ENCODE data around the gene DPCD.
A peak's percentile ranks its signal among the peaks of the same experiment; 100 is the strongest.

The DPCD gene

GRCh38 chr10:101587725-101588653 lies at the start of gene DPCD, which contains the start of gene POLL:
DPCD (plus strand) TSS chr10:101588321; CDS start chr10:101588337, 16 bp downstream.
POLL (minus strand) TSS chr10:101588257; CDS start chr10:101587360, 897 bp downstream.
- peak; percentile 95 for DNase-seq (ENCODE audit: low read depth)

GRCh38 chr10:101538446-101538845 lies 49.7 kb upstream of the DPCD start:
- DNase-seq (ENCODE audit: low read depth): no peak

GRCh38 chr10:101545898-101546297 lies 42.2 kb upstream of the DPCD start:
- no peak for DNase-seq (ENCODE audit: low read depth)

DNA sequence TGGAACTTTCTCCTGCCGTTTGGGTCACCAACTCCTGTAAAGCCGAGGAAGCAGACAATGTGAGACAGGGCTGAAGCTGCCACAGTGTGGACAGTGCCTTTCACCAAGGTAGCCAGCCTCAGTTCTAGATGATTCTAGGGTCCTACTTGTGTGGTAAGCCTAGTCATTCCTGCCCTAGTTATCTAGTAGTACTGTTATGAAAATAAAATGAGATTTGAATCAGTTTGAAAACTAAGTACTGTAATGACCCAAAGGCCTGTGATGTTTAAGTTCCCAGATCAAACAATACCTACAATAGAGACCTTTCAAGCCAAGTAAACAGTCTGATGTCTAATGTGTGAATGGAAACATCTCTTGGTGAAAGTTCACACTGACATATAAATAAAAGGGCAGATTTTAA lies 37.2 kb upstream of the DPCD start:
- DNase-seq (ENCODE audit: low read depth): no peak

- DNase-seq (ENCODE audit: low read depth): no peak
These were observed 35.7 kb upstream of the DPCD start for GRCh38 chr10:101552442-101552841.

DNA sequence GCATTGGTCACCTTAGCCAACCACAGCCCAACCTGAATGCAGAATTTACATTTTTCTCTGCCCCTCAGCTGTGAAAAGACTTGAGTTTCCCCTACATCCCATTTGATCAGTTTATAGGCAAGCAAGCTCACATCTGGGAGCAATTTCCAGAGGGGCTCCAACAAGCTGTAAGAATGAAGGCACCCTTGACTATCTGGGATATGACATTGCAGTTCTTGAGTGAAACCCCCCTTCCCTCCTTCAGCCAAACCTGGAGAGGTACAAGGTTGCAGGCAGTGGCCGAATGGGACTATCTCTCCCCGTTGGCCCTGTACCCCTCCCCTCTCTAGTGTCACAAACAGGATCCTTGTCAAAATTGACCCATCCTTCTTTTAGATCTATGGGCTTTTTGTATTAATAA lies 30.6 kb upstream of the DPCD start:
- DNase-seq (ENCODE audit: low read depth): no peak

DNA sequence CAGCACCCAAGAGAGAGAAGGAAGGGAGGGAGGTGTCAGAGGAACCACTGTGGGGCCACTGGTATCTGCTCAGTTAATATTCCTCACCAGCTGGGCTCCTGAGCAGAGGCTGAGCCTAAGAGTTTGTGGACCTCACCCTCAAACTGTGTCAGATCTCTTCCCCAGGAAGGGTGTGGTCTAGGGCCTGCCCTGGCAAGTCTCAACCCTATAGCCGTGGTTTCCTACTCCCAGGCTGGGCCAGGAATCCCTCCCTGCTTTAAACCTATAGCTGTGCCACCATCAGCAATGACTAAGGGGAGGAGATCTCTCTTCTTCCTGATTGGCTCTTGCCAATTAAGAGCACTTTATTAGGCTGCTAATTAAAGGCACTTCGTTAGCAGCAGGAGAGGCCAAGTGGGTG lies 29.9 kb upstream of the DPCD start:
- DNase-seq (ENCODE audit: low read depth): no peak

DNA sequence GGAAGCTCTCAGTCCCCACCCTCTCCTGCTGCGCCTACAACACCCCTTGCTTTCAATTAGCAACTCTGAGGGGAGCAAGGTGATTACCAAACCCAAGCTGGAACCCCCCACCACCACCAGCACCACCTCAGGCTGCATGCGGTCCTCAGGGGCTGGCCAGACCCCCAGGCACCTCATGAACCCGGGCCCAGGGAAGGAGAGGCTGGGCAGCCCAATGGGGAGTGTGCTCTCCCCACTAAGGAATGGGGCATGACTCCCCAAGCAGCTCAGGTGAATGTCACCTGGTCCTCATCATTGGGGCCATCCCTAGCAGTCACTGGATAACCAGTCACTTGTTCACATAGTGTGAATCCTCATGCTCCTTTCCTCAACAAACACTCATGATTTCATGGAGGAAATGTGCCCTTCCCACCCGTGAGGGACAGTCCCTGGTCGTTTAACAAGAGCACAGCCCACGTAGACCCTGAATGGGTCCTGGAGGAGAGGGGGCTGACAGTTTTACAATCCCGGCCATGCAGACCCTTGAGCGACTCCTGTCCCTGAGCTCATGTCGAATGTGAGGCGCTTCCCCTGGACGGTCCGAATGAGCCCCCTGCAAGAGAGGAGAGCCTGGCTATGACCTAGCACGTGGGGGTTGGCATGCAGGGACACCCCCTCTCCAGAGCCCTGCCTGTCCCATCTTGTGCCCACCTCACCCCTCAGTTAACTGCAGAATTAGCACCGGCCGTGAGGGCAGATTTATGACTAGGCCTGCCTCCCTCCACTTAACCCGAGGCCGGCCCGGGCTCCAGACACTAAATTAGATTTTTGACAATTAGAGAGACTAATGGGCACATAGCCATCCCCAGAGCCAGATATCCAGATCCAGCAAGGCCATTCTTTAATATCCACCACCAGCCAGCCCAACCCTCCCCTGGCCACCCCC lies 29.2 kb upstream of the DPCD start:
- no peak for DNase-seq (ENCODE audit: low read depth)

- DNase-seq (ENCODE audit: low read depth): no peak
These were observed 28.4 kb upstream of the DPCD start for GRCh38 chr10:101559596-101560297.

GRCh38 chr10:101560298-101561067 lies 27.6 kb upstream of the DPCD start:
- DNase-seq (ENCODE audit: low read depth): no peak

- no peak for DNase-seq (ENCODE audit: low read depth)
These were observed 26.8 kb upstream of the DPCD start for GRCh38 chr10:101561068-101561915.

- DNase-seq (ENCODE audit: low read depth): no peak
These were observed 25.9 kb upstream of the DPCD start for GRCh38 chr10:101562231-101562630.

- no peak for DNase-seq (ENCODE audit: low read depth)
These were observed 25.1 kb upstream of the DPCD start for GRCh38 chr10:101563007-101563406.

DNA sequence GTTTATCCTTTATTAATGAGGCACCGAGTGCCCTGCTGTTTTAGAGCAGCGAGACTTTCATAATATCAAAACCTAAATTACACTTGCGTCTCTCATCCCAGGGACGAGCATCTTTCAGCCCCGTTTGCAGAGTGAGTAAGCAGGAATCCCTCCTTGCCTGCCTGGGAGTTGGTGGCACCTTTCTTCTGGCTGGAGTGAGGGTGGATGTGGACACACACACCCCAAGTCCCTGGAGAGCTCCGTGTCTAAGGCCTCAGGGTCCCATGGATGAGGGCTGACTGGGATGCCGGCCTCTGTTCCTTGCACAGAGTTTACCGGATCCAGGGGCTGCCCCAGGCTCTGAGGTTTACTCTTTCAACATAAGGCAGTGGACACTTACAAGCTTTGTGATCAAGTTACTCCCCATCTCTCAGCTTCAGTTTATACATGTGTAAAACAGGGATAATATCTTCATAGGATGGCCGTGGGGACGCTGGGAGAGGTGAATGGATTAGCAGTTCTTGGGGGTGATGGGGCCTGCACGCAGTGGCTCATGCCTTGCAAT lies 24.6 kb upstream of the DPCD start:
- no peak for DNase-seq (ENCODE audit: low read depth)

- no peak for DNase-seq (ENCODE audit: low read depth)
These were observed 23.6 kb upstream of the DPCD start for GRCh38 chr10:101564490-101564991.

GRCh38 chr10:101565370-101565900 lies 22.7 kb upstream of the DPCD start:
- DNase-seq (ENCODE audit: low read depth): no peak

- no peak for DNase-seq (ENCODE audit: low read depth)
These were observed 22.2 kb upstream of the DPCD start for GRCh38 chr10:101565936-101566332.

- no peak for DNase-seq (ENCODE audit: low read depth)
These were observed 21.6 kb upstream of the DPCD start for GRCh38 chr10:101566333-101567164.
